Gastrocnemius medialis (tissue), 4 donors: ENCODE results near the gene MED12.

ENCODE experiments used
- CTCF ChIP-seq, 5 experiments: fragments of 450-650 bp in 3 of 5; fragments of 200-600 bp in 2 of 5; sonication (generic) in 2 of 5; IDR thresholded peaks in 4 of 5; conservative IDR thresholded peaks in 1 of 5; 1 replicate in 4 of 5; 2 replicates in 1 of 5; pipeline ENCODE4 v1.5.1; 2016 to 2019; ENCODE audit warnings: antibody characterized with exemption in 5 of 5, mild to moderate bottlenecking in 3 of 5, moderate library complexity in 3 of 5
- POLR2A ChIP-seq, 2 donors: fragments of 450-650 bp; IDR thresholded peaks; one replicate each; pipeline ENCODE4 v1.6.1; 2017; ENCODE audit warnings: antibody characterized with exemption in 2 of 2, mild to moderate bottlenecking in 2 of 2, moderate library complexity in 2 of 2

DNA sequence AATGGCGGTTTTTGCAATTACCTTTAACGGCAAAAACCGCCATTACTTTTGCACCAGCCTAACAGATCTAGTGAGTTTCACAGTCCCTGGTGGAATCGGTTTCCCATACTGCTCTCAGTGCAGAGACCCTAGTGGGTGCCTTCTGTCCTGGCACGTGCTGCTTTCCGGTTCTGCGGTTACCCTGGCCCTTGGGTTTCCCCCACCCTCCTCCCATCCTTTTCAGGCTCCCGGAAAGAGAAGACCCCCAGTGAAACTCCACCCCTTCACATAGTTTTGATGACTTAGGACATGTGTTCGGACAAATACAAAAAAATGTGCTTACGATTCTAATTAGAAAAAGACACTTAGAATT lies 63.1 kb downstream of the MED12 start:
- TF ChIP-seq CTCF (IDR thresholded peaks at IDR 0.05 in 4 of 5, conservative IDR thresholded peaks at IDR 0.05 in 1 of 5), result no peak
- no peak for TF ChIP-seq POLR2A (IDR thresholded peaks at IDR 0.05)
